Keratinocyte (primary cell): ENCODE data around the gene CEP63. TPM values are rescaled to one million over a fixed set of nuclear protein-coding genes. Genes with fewer than 3 reads are reported as not detected.

Experiments used
- DNase-seq: peaks from one replicate; pipeline ENCODE4 v3.0.0-alpha.2; 2011; ENCODE audit warnings: low read depth, missing footprints, low spot score
- FAIRE-seq: peaks from 2 replicates; lab custom pipeline; 2011; peaks lifted over from hg19 to GRCh38; lab: Jason Lieb, UNC
- H2AFZ ChIP-seq: 2 replicates; pipeline ENCODE4 v1.6.0; 2012; ENCODE audit warnings: low read length, control low read depth, inconsistent platforms; ENCODE audit not compliant: control insufficient read depth
- H3K27ac ChIP-seq: 2 replicates; pipeline ENCODE4 v1.5.1; 2011; ENCODE audit warnings: low read length; ENCODE audit not compliant: control insufficient read depth, insufficient read depth
- H3K27me3 ChIP-seq: 3 replicates; pipeline ENCODE4 v1.6.0; 2011; ENCODE audit warnings: low read length; ENCODE audit not compliant: control insufficient read depth, insufficient read depth; ENCODE audit errors: extremely low read depth
- H3K36me3 ChIP-seq, 2 experiments: 2 replicates in 1 of 2; 3 replicates in 1 of 2; pipeline ENCODE4 v1.5.1; 2011; ENCODE audit warnings: low read length in 2 of 2, mild to moderate bottlenecking in 1 of 2; ENCODE audit not compliant: control insufficient read depth in 2 of 2, insufficient read depth in 2 of 2; ENCODE audit errors: extremely low read depth in 1 of 2
- H3K4me1 ChIP-seq: 3 replicates; pipeline ENCODE4 v1.5.1; 2011; ENCODE audit warnings: low read length; ENCODE audit not compliant: control insufficient read depth, insufficient read depth; ENCODE audit errors: extremely low read depth
- H3K4me2 ChIP-seq: 3 replicates; pipeline ENCODE4 v1.6.0; 2011; ENCODE audit warnings: low read depth, low read length; ENCODE audit not compliant: control insufficient read depth, insufficient read depth; ENCODE audit errors: extremely low read depth
- H3K4me3 ChIP-seq, 3 experiments: fragments of 200-600 bp in 1 of 3; sonication (generic) in 1 of 3; 2 replicates in 2 of 3; 3 replicates in 1 of 3; pipeline ENCODE4 v1.5.1; 2011 to 2016; ENCODE audit warnings: low read length in 3 of 3, mild to moderate bottlenecking in 3 of 3, control low read depth in 2 of 3, inconsistent platforms in 1 of 3, low read depth in 1 of 3, mixed read lengths in 1 of 3, mixed run types in 1 of 3, moderate library complexity in 1 of 3; ENCODE audit not compliant: control insufficient read depth in 2 of 3, insufficient read depth in 2 of 3; ENCODE audit errors: extremely low read depth in 1 of 3
- H3K79me2 ChIP-seq: 2 replicates; pipeline ENCODE4 v1.6.0; 2012; ENCODE audit warnings: low read length; ENCODE audit not compliant: control insufficient read depth, insufficient read depth
- H3K9ac ChIP-seq: 3 replicates; pipeline ENCODE4 v1.6.0; 2011; ENCODE audit warnings: low read length; ENCODE audit not compliant: control insufficient read depth, insufficient read depth; ENCODE audit errors: extremely low read depth
- H3K9me1 ChIP-seq: 3 replicates; pipeline ENCODE4 v1.6.0; 2011; ENCODE audit warnings: low read length; ENCODE audit not compliant: control insufficient read depth, insufficient read depth; ENCODE audit errors: extremely low read depth
- H3K9me3 ChIP-seq: 2 replicates; pipeline ENCODE4 v1.5.1; 2012; ENCODE audit warnings: low read depth, low read length; ENCODE audit not compliant: control insufficient read depth
- H4K20me1 ChIP-seq: 3 replicates; pipeline ENCODE4 v1.6.0; 2011; ENCODE audit warnings: low read length; ENCODE audit not compliant: control insufficient read depth, insufficient read depth; ENCODE audit errors: extremely low read depth
- EZH2 ChIP-seq: IDR thresholded peaks from one replicate; pipeline ENCODE4 v1.6.1; 2012; ENCODE audit warnings: inconsistent platforms, mild to moderate bottlenecking, low read length, moderate library complexity
- dilution Hi-C: fragments of 300-500 bp; cut with MboI; formaldehyde crosslinking; loops from one replicate; pipeline ENCODE4 v1.7.0; 2020; ENCODE audit warnings: low sequenced_read_pairs; ENCODE audit not compliant: extremely low pct_ligation_motif_present
- polyA plus RNA-seq, 5 experiments: library from polyadenylated mRNA; depleted of rRNA in 3 of 5; stranded (reverse) in 3 of 5; stranded (forward) in 1 of 5; unstranded in 1 of 5; fragments of >200 nt; gene quantifications; 1 replicate in 1 of 5; 2 replicates in 3 of 5; 3 replicates in 1 of 5; pipeline versions ENCODE4 v1.2.1 to v1.2.3, GENCODE V29; 2011 to 2012; ENCODE audit warnings: missing spikeins in 2 of 5, low read depth in 1 of 5, low replicate concordance in 1 of 5
- TF ChIP-seq, protein P1 (sequence below), 3 experiments: IDR thresholded peaks in 1 of 3; conservative IDR thresholded peaks in 1 of 3; optimal IDR thresholded peaks in 1 of 3; 2 replicates in 2 of 3; 3 replicates in 1 of 3; pipeline versions ENCODE3 to v1.5.1; 2011; ENCODE audit warnings: low read length in 3 of 3, mild to moderate bottlenecking in 3 of 3, moderate library complexity in 2 of 3, control low read depth in 1 of 3, inconsistent platforms in 1 of 3; ENCODE audit not compliant: insufficient read depth in 2 of 3; ENCODE audit errors: extremely low read depth in 1 of 3

Gene CEP63
- polyA plus RNA-seq, 1 donor (not counting 4 experiments of a cell fraction or from before 2014, with no cell fraction given): 10.1 TPM

DNA sequence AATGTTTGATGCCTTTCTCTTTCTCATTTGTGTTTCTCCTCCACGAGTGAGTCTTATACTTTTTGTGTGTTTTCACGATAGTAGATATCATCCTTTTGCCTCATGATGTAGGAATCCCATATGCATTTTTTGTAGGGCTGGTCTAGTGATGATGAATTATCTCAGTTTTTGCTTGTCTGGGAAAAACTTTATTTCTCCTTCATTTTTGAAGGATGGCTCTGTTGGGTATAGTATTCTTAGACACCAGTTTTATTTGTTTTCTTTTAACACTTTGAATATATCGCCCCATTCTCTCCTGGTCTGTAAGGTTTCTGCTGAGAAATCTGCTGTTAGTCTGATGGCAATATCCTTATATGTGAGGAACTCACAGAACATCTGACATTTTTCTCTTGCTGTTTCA, 18.3 kb downstream of the CEP63 start:
- peaks cover 0 to 2% of the 10 kb centered on the region in 2 experiments for H3K36me3 ChIP-seq
- no peak overlapping the region for H3K4me2 ChIP-seq
- H3K9me1 ChIP-seq: no peaks in the 10 kb centered on the region
- H3K79me2 ChIP-seq: peaks cover 18% of the 10 kb centered on the region
- peaks cover 6% of the 10 kb centered on the region for H3K4me1 ChIP-seq
- DNase-seq: no peak
- no peaks in the 10 kb centered on the region for H3K9me3 ChIP-seq
- no peaks in the 10 kb centered on the region for H4K20me1 ChIP-seq
- TF ChIP-seq, protein P1, sequence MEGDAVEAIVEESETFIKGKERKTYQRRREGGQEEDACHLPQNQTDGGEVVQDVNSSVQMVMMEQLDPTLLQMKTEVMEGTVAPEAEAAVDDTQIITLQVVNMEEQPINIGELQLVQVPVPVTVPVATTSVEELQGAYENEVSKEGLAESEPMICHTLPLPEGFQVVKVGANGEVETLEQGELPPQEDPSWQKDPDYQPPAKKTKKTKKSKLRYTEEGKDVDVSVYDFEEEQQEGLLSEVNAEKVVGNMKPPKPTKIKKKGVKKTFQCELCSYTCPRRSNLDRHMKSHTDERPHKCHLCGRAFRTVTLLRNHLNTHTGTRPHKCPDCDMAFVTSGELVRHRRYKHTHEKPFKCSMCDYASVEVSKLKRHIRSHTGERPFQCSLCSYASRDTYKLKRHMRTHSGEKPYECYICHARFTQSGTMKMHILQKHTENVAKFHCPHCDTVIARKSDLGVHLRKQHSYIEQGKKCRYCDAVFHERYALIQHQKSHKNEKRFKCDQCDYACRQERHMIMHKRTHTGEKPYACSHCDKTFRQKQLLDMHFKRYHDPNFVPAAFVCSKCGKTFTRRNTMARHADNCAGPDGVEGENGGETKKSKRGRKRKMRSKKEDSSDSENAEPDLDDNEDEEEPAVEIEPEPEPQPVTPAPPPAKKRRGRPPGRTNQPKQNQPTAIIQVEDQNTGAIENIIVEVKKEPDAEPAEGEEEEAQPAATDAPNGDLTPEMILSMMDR (optimal IDR thresholded peaks at IDR 0.05 in 1 of 3, IDR thresholded peaks at IDR 0.05 in 1 of 3, conservative IDR thresholded peaks at IDR 0.05 in 1 of 3; ENCODE audit: extremely low read depth in 1 of 3, insufficient read depth in 2 of 3, low read length in 3 of 3): no peak
- no peak for TF ChIP-seq EZH2
- no peaks in the 10 kb centered on the region for H3K27me3 ChIP-seq
- dilution Hi-C loops: no loop called here
- no peak for FAIRE-seq
- no peak overlapping the region for H2AFZ ChIP-seq
- no peak overlapping the region for H3K9ac ChIP-seq
- no peak overlapping the region for H3K4me3 ChIP-seq
- H3K27ac ChIP-seq: no peak overlapping the region

- Histone ChIP-seq H3K9me1 (no peaks in the 10 kb centered on the region), H2AFZ (no peak overlapping the region), H3K27ac (no peak overlapping the region), H3K27me3 (no peaks in the 10 kb centered on the region), H3K4me1 (peaks cover 6% of the 10 kb centered on the region), H4K20me1 (no peaks in the 10 kb centered on the region), H3K36me3 (peaks cover 0 to 2% of the 10 kb centered on the region in 2 experiments), H3K4me2 (no peak overlapping the region), H3K4me3 (no peak overlapping the region), H3K9ac (no peak overlapping the region), H3K79me2 (peaks cover 16% of the 10 kb centered on the region), H3K9me3 (no peaks in the 10 kb centered on the region)
- dilution Hi-C loops: no loop called here
- DNase-seq (no peak), FAIRE-seq (no peak)
- TF ChIP-seq, protein P1 (optimal IDR thresholded peaks at IDR 0.05 in 1 of 3, IDR thresholded peaks at IDR 0.05 in 1 of 3, conservative IDR thresholded peaks at IDR 0.05 in 1 of 3; ENCODE audit: extremely low read depth in 1 of 3, insufficient read depth in 2 of 3, low read length in 3 of 3): no peak
- TF ChIP-seq EZH2: no peak
Measured at GRCh38 chr3:134505485-134505884, 19.6 kb downstream of the CEP63 start.
